Measurements from ENCODE around the gene IAH1. TPM values are rescaled to one million over a fixed set of nuclear protein-coding genes. Genes with fewer than 3 reads are reported as not detected.
A peak's percentile ranks its signal among the peaks of the same experiment; 100 is the strongest.

IAH1 gene, protein sequence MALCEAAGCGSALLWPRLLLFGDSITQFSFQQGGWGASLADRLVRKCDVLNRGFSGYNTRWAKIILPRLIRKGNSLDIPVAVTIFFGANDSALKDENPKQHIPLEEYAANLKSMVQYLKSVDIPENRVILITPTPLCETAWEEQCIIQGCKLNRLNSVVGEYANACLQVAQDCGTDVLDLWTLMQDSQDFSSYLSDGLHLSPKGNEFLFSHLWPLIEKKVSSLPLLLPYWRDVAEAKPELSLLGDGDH
- polyA plus RNA-seq (2013, experiment 1 of 2) = 4.4 TPM
- 4.7 TPM for polyA plus RNA-seq (2013, experiment 2 of 2)

DNA sequence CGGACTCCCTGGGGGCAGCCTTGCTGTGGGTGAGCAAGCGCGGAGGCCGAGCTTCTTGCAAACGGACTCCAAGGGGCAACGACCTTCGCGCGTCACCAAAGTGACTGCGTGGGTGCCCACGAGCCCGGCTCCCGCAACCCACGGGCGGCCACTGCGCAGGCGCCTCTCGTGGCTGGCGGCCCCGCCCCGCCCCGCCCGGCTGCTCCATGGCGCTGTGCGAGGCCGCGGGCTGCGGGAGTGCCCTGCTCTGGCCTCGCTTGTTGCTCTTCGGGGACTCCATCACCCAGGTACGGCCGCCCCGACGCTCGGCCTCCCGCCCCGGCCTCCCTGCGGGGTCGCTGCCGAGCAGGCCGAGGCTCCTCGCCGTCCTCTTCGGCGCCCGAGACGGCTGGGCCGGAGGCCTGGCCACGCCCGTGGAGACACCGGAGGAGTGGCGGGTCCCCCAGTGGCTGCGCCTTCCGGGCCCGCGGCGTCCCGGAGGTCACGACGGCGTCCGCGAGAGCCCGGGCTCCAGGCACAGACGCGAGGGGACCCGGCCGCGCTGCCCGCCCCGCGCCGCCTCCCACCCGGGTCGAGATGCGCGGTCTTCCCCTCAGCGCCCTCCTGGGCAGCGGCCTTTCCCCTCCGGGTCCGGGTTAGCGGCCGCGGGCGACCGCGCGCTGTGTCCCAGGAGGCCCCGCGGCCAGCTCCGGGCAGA is at the start of gene IAH1:
IAH1 (plus strand) TSS at position 191 of the 697 bp plus-strand sequence; CDS start at position 207, 16 bp downstream.
- no peaks in the 10 kb centered on the region for H3K27me3 ChIP-seq (ENCODE audit: insufficient read depth, low read length, poor library complexity)
- peak within 1 kb of the TSS; percentile 62 for H3K9ac ChIP-seq (ENCODE audit: low read length)
- H3K18ac ChIP-seq (ENCODE audit: low read length) = no peak within 1 kb of the TSS
- H3K56ac ChIP-seq (ENCODE audit: low read length) = peak within 1 kb of the TSS; percentile 61
- no peak within 1 kb of the TSS for H3K23ac ChIP-seq (ENCODE audit: low read length)
- WGBS (ENCODE audit: extremely low coverage, insufficient coverage, low lambda C conversion rate) = no CpG with 5 or more reads among the region's 91 CpGs
- H2BK120ac ChIP-seq (ENCODE audit: low read depth, low read length) = no peak within 1 kb of the TSS
- H2AK5ac ChIP-seq (ENCODE audit: low read length) = no peak within 1 kb of the TSS
- no peak within 1 kb of the TSS for H4K5ac ChIP-seq (ENCODE audit: low read length)
- H3K4me2 ChIP-seq (ENCODE audit: low read length) = peak within 1 kb of the TSS; percentile 32
- peak; percentile 22 for DNase-seq
- H3K4me3 ChIP-seq (ENCODE audit: low read length) = peak within 1 kb of the TSS; percentile 18
- peaks cover 2% of the 10 kb centered on the region for H3K36me3 ChIP-seq (ENCODE audit: control insufficient read depth, insufficient read depth, low read length)
- no peak within 1 kb of the TSS for H4K8ac ChIP-seq (ENCODE audit: low read depth, low read length)
- no peak within 1 kb of the TSS for H2BK5ac ChIP-seq (ENCODE audit: low read length)
- no peaks in the 10 kb centered on the region for H3K4me1 ChIP-seq (ENCODE audit: control insufficient read depth, low read depth, low read length)
- H3K4ac ChIP-seq (ENCODE audit: low read depth, low read length) = no peak within 1 kb of the TSS
- H2BK15ac ChIP-seq (replicated peaks; ENCODE audit: low read depth) = no peak within 1 kb of the TSS
- no peaks in the 10 kb centered on the region for H3K79me1 ChIP-seq (ENCODE audit: low read length)
- no peak within 1 kb of the TSS for H3K27ac ChIP-seq (ENCODE audit: low read depth, low read length)
- no peaks in the 10 kb centered on the region for H3K79me2 ChIP-seq (ENCODE audit: control insufficient read depth, insufficient read depth, low read length)

DNA sequence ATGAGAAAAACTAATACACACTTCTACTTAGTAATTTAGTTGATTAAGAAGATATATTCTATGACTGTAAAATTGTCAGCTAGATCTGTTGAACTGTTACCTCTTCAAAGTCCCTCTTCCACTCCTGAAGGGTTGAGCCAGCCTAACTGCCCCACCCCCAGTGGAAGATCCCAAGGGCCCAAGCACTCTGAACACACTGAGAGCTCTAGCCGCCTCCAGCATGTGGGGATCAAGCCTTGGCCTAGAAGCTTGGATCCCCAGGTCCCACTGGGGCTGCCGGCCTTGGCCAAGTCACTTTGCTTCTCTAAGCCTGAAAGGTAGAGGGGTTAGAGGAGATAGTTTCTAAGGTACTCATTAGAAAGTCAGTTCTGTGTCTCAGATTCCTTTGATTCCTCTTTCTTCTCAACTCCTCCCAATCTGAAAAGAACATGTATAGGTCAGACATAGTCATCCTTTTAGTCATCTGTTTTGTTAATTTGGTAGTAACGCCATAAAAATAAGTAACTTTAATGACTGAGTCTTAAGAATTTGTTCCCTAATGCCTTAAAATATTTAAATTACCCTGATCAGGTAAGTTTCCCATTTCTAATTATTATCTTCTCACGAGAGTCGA is 45.3 kb upstream of the IAH1 start:
- Histone ChIP-seq H2AK5ac (ENCODE audit: low read length) (no peak overlapping the region), H3K23ac (ENCODE audit: low read length) (no peak overlapping the region), H4K8ac (ENCODE audit: low read depth, low read length) (no peak overlapping the region), H3K4me3 (ENCODE audit: low read length) (no peak overlapping the region), H2BK5ac (ENCODE audit: low read length) (no peak overlapping the region), H2BK120ac (ENCODE audit: low read depth, low read length) (no peak overlapping the region), H3K79me1 (ENCODE audit: low read length) (peaks cover 12% of the 10 kb centered on the region), H3K36me3 (ENCODE audit: control insufficient read depth, insufficient read depth, low read length) (peaks cover 3% of the 10 kb centered on the region), H3K79me2 (ENCODE audit: control insufficient read depth, insufficient read depth, low read length) (peaks cover 7% of the 10 kb centered on the region), H3K4ac (ENCODE audit: low read depth, low read length) (no peak overlapping the region), H3K27ac (ENCODE audit: low read depth, low read length) (no peak overlapping the region), H2BK15ac (replicated peaks; ENCODE audit: low read depth) (no peak overlapping the region), H3K56ac (ENCODE audit: low read length) (no peak overlapping the region), H4K5ac (ENCODE audit: low read length) (no peak overlapping the region), H3K9ac (ENCODE audit: low read length) (no peak overlapping the region), H3K18ac (ENCODE audit: low read length) (no peak overlapping the region), H3K4me2 (ENCODE audit: low read length) (no peak overlapping the region), H3K27me3 (ENCODE audit: insufficient read depth, low read length, poor library complexity) (no peaks in the 10 kb centered on the region), H3K4me1 (ENCODE audit: control insufficient read depth, low read depth, low read length) (peaks cover 2% of the 10 kb centered on the region)
- no CpG with 5 or more reads among the region's 5 CpGs for WGBS (ENCODE audit: extremely low coverage, insufficient coverage, low lambda C conversion rate)
- DNase-seq = no peak

DNA sequence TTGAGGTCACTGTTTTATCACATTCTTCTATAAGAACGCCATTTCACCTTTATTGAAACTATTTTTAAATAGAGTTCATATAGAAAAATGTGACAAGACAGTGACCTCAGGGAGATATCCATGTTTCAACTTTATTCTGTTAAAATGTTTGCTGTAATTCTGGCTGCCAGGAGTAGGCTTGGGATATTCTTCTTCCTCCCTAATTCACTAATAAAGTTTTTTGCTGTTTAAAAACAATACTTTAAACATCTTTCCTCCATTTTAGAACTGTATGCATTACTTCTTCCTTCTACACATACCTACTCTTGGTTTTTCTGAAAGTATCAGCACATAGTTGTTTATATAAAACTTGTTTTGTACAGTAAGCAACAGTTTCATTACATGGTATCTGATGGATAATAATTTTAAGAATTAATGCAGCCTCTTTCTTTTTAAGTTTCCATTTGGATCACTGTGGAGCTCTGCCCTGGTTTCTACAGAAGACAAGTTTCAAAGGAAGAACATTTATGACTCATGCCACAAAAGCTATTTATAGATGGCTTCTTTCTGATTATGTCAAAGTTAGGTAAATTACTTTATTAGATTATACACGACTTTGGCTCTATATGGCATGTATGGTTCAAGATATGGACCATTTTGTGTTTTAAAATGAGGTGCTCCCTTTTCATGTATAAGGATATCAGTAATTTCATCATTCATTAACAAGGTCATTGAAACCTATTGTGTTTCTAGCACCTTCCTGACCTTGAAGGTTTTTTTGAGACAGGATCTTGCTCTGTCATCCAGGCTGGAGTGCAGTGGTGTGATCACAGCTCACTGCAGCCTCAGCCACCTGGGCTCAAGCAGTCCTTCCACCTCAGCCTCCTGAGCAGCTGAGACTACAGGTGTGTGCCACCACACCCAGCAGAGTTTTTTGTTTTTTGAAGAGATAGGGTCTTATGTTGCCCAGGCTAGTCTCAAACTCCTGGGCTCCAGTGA is 43.7 kb upstream of the IAH1 start:
- no CpG with 5 or more reads among the region's 2 CpGs for WGBS (ENCODE audit: extremely low coverage, insufficient coverage, low lambda C conversion rate)
- H3K18ac ChIP-seq (ENCODE audit: low read length) = no peak overlapping the region
- H3K27ac ChIP-seq (ENCODE audit: low read depth, low read length) = no peak overlapping the region
- no peak overlapping the region for H2BK15ac ChIP-seq (replicated peaks; ENCODE audit: low read depth)
- no peaks in the 10 kb centered on the region for H3K79me2 ChIP-seq (ENCODE audit: control insufficient read depth, insufficient read depth, low read length)
- H3K4me1 ChIP-seq (ENCODE audit: control insufficient read depth, low read depth, low read length) = no peaks in the 10 kb centered on the region
- no peaks in the 10 kb centered on the region for H3K27me3 ChIP-seq (ENCODE audit: insufficient read depth, low read length, poor library complexity)
- H3K4me3 ChIP-seq (ENCODE audit: low read length) = no peak overlapping the region
- no peak overlapping the region for H3K9ac ChIP-seq (ENCODE audit: low read length)
- H2AK5ac ChIP-seq (ENCODE audit: low read length) = no peak overlapping the region
- no peak overlapping the region for H3K4ac ChIP-seq (ENCODE audit: low read depth, low read length)
- no peak overlapping the region for H2BK120ac ChIP-seq (ENCODE audit: low read depth, low read length)
- H4K5ac ChIP-seq (ENCODE audit: low read length) = no peak overlapping the region
- no peak overlapping the region for H4K8ac ChIP-seq (ENCODE audit: low read depth, low read length)
- no peak overlapping the region for H2BK5ac ChIP-seq (ENCODE audit: low read length)
- peaks cover 3% of the 10 kb centered on the region for H3K36me3 ChIP-seq (ENCODE audit: control insufficient read depth, insufficient read depth, low read length)
- H3K56ac ChIP-seq (ENCODE audit: low read length) = no peak overlapping the region
- H3K4me2 ChIP-seq (ENCODE audit: low read length) = no peak overlapping the region
- H3K79me1 ChIP-seq (ENCODE audit: low read length) = peaks cover 8% of the 10 kb centered on the region
- DNase-seq = no peak
- H3K23ac ChIP-seq (ENCODE audit: low read length) = no peak overlapping the region

DNA sequence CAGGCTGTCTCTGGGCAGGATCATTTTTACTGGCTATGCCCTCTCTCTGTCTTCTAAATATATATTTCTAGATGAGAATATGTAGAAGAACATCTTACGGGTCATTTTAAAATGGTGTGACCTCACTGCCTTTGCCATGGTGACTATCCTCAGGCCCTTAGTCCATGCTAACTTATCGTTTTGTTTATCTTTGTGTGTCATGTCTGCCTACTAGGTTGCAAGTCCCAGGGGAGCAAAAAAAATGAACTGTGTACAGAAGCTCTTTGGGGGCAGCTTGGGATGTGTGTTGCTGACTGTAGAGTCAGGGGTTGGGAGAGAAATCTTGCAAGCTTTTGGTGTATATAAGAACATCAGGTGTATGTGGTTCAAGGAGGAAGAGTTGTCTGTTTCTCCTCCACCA is 39.9 kb upstream of the IAH1 start:
- Histone ChIP-seq H3K4ac (ENCODE audit: low read depth, low read length) (no peak overlapping the region), H3K36me3 (ENCODE audit: control insufficient read depth, insufficient read depth, low read length) (peaks cover 4% of the 10 kb centered on the region)

DNA sequence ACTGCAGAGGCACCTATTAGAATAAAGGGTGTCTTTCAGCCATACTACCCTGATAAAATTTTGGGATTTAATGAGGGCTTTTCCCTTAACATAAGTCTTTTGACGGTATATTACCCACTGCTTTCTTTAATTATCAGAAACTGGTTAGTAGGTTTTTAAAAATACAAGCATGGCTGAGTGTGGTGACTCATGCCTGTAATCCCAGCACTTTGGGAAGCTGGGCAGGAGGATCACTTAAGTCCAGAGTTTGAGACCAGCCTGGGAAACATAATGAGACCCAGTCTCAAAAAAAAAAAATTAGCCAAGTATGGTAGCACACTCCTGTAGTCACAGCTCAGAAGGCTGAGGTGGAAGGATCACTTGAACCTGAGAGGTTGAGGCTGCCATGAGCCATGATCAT is 34.8 kb upstream of the IAH1 start:
- Histone ChIP-seq H2BK5ac (ENCODE audit: low read length) (no peak overlapping the region), H2BK15ac (replicated peaks; ENCODE audit: low read depth) (no peak overlapping the region), H4K8ac (ENCODE audit: low read depth, low read length) (no peak overlapping the region), H3K4me2 (ENCODE audit: low read length) (no peak overlapping the region), H3K4ac (ENCODE audit: low read depth, low read length) (no peak overlapping the region), H3K23ac (ENCODE audit: low read length) (no peak overlapping the region), H3K79me1 (ENCODE audit: low read length) (no peaks in the 10 kb centered on the region), H3K9ac (ENCODE audit: low read length) (no peak overlapping the region), H3K36me3 (ENCODE audit: control insufficient read depth, insufficient read depth, low read length) (peaks cover 18% of the 10 kb centered on the region), H3K56ac (ENCODE audit: low read length) (no peak overlapping the region), H3K4me3 (ENCODE audit: low read length) (no peak overlapping the region), H2BK120ac (ENCODE audit: low read depth, low read length) (no peak overlapping the region), H2AK5ac (ENCODE audit: low read length) (no peak overlapping the region), H3K27ac (ENCODE audit: low read depth, low read length) (no peak overlapping the region), H3K27me3 (ENCODE audit: insufficient read depth, low read length, poor library complexity) (no peaks in the 10 kb centered on the region), H3K4me1 (ENCODE audit: control insufficient read depth, low read depth, low read length) (no peaks in the 10 kb centered on the region), H3K18ac (ENCODE audit: low read length) (no peak overlapping the region), H3K79me2 (ENCODE audit: control insufficient read depth, insufficient read depth, low read length) (no peaks in the 10 kb centered on the region), H4K5ac (ENCODE audit: low read length) (no peak overlapping the region)
- no CpG with 5 or more reads among the region's 1 CpG for WGBS (ENCODE audit: extremely low coverage, insufficient coverage, low lambda C conversion rate)
- no peak for DNase-seq

More for the DNA sequence above, 39.9 kb upstream of the IAH1 start:
- Histone ChIP-seq H3K18ac (ENCODE audit: low read length) (no peak overlapping the region), H3K9ac (ENCODE audit: low read length) (no peak overlapping the region), H3K79me2 (ENCODE audit: control insufficient read depth, insufficient read depth, low read length) (no peaks in the 10 kb centered on the region), H3K79me1 (ENCODE audit: low read length) (no peaks in the 10 kb centered on the region), H3K23ac (ENCODE audit: low read length) (no peak overlapping the region), H3K4me3 (ENCODE audit: low read length) (no peak overlapping the region), H3K4me2 (ENCODE audit: low read length) (no peak overlapping the region), H3K27ac (ENCODE audit: low read depth, low read length) (no peak overlapping the region), H2BK15ac (replicated peaks; ENCODE audit: low read depth) (no peak overlapping the region), H2BK120ac (ENCODE audit: low read depth, low read length) (no peak overlapping the region), H3K56ac (ENCODE audit: low read length) (no peak overlapping the region), H3K4me1 (ENCODE audit: control insufficient read depth, low read depth, low read length) (no peaks in the 10 kb centered on the region), H2AK5ac (ENCODE audit: low read length) (no peak overlapping the region), H2BK5ac (ENCODE audit: low read length) (no peak overlapping the region), H4K5ac (ENCODE audit: low read length) (no peak overlapping the region), H4K8ac (ENCODE audit: low read depth, low read length) (no peak overlapping the region), H3K27me3 (ENCODE audit: insufficient read depth, low read length, poor library complexity) (no peaks in the 10 kb centered on the region)
- no CpG with 5 or more reads among the region's 2 CpGs for WGBS (ENCODE audit: extremely low coverage, insufficient coverage, low lambda C conversion rate)
- no peak for DNase-seq

All from mesendoderm (in vitro differentiated cells).